T-helper 1 cell (primary cell): ENCODE measurements around the gene CTNNAL1.
"Not testable (repeated sequence)": the region's sequence is repeated elsewhere in the genome, so short reads cannot be mapped to it uniquely, and the experiment has no call there.

Experiments used
- DNase-seq, 5 donors: peaks; one replicate each; pipeline ENCODE4 v3.0.0-alpha.2; 2012 to 2020

CTNNAL1 gene

GRCh38 chr9:108924466-108924865 is 88.8 kb downstream of the CTNNAL1 start:
- DNase-seq = no peak

DNA sequence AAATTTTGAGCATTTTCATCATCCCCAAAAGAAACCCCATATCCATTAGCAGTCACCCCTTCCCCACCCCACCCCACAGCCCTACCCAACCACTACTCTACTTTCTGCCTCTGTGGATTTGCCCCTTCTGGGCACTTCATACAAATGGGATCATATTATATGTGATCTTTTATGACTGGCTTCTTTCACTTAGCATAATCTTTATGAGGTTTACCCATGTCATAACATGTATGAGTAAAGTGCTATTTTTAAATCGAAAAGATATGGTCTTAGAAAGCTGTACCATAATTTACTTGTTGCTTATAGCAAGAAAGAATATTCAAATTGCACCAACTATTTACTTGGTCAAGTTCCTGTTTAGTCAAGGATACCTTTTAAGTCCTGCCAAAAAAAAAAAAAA is 92.1 kb downstream of the CTNNAL1 start:
- no peak for DNase-seq

GRCh38 chr9:108920401-108920800 is 92.9 kb downstream of the CTNNAL1 start:
- not testable (repeated sequence) for DNase-seq

DNA sequence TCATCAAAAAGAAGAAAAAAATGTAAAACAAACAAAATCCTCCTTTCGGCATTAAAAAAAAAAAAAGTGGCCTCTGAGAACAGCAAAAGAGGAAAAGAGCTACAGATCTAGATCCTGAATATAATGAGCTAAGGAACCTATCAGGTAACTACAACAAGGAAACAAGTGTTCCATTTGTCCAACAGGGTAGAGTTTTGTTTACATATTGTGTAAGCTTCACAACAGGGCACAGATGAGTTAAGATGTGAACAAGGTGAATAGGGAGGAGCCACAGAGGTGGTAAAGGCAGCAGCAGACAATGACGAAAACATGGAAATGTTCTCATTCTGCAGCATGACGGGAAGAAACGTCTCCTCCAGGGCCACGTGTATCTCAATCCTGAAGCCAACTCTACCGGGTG is 93.8 kb downstream of the CTNNAL1 start:
- DNase-seq = no peak

- no peak for DNase-seq
Observed at GRCh38 chr9:108913391-108913790, 99.9 kb downstream of the CTNNAL1 start.

- no peak for DNase-seq
Observed at GRCh38 chr9:108911820-108912219, 101.5 kb downstream of the CTNNAL1 start.

GRCh38 chr9:108910914-108911313 is 102.4 kb downstream of the CTNNAL1 start:
- DNase-seq = no peak

- DNase-seq = no peak
Observed at GRCh38 chr9:108910402-108910801, 102.9 kb downstream of the CTNNAL1 start.

DNA sequence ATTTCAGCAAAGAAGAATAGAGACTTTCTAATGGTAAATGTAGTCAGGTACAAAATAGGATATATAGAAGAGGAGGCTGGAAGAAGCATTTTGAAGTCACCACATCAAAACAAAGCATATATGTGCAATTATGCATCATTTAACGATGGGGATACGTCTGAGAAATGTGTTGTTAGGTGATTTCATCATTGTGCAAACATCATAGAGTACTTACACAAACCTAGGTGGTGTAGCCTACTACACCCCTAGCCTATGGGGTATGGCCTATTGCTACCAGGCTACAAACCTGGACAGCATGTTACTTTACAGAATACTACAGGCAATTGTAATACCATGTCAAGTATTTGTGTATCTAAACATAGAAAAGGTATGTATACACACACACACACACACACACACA is 107.8 kb downstream of the CTNNAL1 start:
- DNase-seq = no peak

DNA sequence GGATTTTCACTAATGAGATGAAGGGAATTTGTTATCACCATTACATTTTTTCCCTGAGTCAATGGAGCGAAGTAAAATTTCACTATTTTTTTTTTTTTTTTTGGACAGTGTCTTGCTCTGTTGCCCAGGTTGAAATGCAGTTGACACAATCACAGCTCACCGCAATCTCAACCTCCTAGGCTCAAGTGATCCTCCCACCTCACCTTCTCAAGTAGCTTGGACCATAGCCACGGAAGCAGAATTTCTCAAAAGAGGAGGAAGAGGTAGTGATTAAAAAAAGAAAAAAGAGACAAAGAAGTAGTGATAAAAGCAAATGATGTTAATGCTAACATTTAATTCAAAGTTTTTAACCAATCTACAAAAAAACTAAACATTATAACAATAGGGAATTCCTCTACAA is 109.1 kb downstream of the CTNNAL1 start:
- DNase-seq = no peak

GRCh38 chr9:108903420-108904103 is 109.7 kb downstream of the CTNNAL1 start:
- no peak for DNase-seq

DNA sequence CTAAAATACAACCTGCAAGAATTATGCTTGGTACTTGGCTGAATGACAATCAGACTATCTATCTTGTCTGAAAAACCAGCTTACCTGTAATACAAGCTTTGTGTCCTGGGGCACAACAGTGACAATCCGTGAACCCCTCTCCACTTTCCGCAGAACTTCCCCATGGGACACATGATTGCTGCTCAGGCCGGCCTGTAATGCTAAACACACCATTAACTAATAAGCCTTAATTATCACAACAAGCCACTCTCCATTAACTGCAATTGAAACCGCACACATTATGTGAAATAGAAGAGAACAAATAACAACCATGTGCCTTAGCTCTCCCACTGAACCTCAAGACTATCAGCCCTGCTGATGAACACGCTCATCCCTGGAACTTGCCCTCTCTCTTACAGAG is 113.1 kb downstream of the CTNNAL1 start:
- DNase-seq = no peak

DNA sequence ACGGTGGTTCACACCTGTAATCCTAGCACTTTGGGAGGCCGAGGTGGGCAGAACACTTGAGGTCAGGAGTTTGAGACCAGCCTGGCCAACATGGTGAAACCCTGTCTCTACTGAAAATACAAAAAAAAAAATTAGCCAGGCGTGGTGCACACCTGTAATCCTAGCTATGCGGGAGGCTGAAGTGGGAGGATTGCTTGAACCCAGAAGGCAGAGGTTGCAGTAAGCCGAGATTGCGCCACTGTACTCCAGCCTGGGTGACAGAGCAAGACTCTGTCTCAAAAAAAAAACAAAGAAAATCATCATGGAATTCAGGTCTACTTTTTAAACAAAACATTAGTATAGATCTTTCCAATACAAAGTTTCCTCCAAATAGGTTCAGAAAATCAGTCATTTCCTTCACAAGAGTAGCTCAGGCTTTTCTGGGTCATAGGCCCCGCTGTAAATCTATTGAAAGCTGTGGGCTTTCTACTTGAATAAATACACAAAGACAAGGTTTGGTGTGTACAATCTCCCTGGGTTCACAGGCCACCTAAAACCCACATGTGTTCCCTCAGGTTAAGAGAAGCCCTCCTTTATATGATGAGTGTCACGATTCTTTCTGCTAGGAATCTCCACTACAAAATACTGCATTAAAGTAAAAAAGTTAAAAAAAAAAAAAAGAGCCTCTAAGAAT is 114.1 kb downstream of the CTNNAL1 start:
- DNase-seq = not testable (repeated sequence)

GRCh38 chr9:108897324-108898096 is 115.8 kb downstream of the CTNNAL1 start:
- no peak for DNase-seq

DNA sequence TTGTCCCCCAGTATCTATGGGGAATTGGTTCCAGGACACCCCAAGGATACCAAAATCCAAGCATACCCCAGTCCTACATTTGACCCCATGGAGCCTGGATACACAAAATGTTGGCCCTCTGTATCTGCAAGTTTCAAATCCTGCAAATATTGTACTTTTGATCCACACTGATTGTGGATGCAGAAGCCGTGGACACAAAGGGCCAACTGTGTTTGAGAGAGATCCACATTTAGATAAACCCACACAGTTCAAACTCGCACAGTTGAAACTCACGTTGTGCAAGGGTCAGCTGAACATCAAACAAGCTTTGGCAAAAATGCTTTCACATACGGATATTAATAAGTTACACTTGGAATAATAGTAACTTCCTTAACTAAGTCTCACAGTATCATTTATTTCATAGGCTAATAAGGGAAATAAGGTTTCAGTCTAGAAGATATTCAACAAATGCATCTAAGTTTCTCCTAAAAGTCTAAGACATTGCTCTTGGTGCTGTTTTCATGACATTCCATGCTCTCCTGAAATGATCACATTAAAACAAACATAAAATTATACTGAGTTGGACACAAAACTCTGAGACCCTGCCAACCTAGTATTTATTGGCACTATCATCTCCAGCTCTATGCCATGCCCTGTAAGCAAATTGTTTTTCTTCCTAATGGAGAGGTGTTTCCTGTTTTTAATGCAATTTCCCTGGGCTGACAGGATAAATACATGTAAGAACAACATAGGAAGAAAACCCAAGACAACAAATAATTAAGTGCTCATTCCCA is 118.9 kb downstream of the CTNNAL1 start:
- DNase-seq = no peak
